HG02610 (cell line): ENCODE data around the gene TRA2B.
"Not testable (repeated sequence)": the region's sequence is repeated elsewhere in the genome, so short reads cannot be mapped to it uniquely, and the experiment has no call there.

ENCODE experiments used
- ATAC-seq: cut with Tn5 transposase; IDR thresholded peaks from one replicate; pipeline ENCODE4 v1.9.1; 2021; ENCODE audit warnings: mild to moderate bottlenecking, moderate library complexity; ENCODE audit not compliant: unreplicated experiment

Gene TRA2B

GRCh38 chr3:185929192-185930151, 8.3 kb downstream of the TRA2B start:
- ATAC-seq: no peak

GRCh38 chr3:185928496-185928895, 9.3 kb downstream of the TRA2B start:
- ATAC-seq: peak; percentile 51

GRCh38 chr3:185927501-185928200, 10.2 kb downstream of the TRA2B start:
- ATAC-seq: no peak

- ATAC-seq: no peak
Observed at GRCh38 chr3:185926445-185926844, 11.4 kb downstream of the TRA2B start.

GRCh38 chr3:185925353-185925752, 12.5 kb downstream of the TRA2B start:
- ATAC-seq: no peak

DNA sequence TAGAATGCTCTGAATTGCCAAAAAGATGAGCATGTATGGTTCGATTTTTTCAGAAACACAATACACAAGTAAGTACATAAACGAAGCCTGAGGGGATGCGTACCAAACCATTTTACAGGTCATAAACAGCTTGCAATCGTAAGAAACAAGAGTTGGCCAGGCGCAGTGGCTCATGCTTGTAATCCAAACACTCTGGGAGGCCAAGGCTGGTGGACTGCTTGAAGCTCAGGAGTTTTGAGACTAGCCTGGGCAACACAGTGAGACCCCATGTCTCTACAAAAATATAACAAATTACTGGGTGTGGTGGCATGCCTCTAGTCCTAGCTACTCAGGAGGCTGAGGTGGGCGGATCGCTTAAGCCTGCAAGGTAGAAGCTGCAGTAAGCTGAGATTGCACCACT, 13.4 kb downstream of the TRA2B start:
- ATAC-seq: no peak

GRCh38 chr3:185920184-185920583, 17.6 kb downstream of the TRA2B start:
- ATAC-seq: no peak

GRCh38 chr3:185916042-185916833, 21.6 kb downstream of the TRA2B start:
- ATAC-seq: no peak

DNA sequence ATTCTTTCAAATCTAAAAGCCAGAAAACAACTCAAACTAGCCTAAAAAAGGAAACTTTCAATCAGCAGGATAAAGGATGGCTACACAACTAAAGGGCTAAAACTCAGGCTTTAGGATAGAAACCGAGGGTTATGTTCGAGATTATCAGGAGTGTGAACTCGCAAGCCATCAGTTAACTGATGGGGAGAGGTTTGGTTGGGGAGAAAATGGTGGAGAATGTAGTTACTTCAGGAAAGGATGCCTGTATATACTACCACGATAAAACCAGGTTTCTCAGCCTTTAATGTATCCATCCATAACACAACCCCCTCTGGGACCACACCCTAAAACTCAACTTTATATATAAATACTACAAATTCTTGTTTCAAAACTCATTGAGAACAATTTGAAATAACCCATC, 22.2 kb downstream of the TRA2B start:
- no peak for ATAC-seq

- no peak for ATAC-seq
Observed at GRCh38 chr3:185914911-185915629, 22.7 kb downstream of the TRA2B start.

DNA sequence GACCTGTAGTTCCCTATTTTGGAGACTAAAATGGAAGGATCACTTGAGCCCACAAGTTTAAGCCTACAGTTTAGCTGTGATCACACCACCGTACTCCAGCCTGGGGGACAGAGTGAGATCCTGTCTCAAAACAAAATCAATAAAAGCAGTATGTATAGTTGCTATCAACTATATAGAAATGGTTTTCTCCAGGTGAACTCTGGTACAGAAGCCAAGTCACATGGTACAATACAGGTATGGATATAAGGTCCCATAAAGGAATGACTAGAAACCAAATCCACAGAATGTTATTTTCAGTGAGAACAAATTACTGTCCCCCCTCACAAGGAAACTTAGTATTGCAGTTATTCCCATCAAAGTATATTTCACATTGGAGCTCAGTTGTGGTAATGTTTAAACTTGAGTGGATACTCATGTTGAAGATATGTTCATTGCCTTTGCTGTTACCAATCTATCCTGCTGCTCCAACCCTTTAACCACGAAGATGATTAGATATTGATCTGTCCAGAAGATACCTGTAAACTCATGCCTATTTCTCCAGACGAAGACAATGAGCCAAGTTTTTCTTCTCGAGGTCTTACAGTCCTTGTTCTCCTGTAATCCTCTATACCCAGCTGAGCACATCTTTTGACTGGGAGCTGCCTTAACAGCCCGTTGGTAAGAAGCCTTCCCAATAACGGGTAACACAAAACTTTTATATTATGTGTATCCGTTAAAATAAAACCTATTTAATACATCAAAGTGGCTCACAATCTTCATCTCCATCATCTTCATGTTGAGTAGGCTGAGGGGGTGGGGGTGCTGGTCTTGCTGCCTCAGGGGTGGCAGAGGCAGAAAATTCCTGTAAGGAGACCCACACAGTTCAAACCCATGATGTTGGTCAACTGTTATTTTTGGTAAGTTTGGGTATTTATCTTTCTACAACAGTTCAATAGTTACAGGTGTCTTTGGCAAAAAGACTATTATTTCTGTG, 24.6 kb downstream of the TRA2B start:
- ATAC-seq: no peak

GRCh38 chr3:185912512-185912911, 25.3 kb downstream of the TRA2B start:
- ATAC-seq: no peak

GRCh38 chr3:185911076-185911448, 26.8 kb downstream of the TRA2B start:
- not testable (repeated sequence) for ATAC-seq

GRCh38 chr3:185910322-185911075, 27.3 kb downstream of the TRA2B start:
- not testable (repeated sequence) for ATAC-seq

DNA sequence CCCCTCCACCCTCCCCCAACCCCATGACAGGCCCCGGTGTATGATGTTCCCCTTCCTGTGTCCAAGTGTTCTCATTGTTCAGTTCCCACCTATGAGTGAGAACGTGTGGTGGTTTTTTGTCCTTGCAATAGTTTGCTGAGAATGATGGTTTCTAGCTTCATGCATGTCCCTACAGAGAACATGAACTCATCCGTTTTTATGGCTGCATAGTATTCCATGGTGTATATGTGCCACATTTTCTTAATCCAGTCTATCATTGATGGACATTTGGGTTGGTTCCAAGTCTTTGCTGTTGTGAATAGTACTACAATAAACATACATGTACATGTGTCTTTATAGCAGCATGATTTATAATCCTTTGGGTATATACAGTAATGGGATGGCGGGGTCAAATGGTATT, 27.9 kb downstream of the TRA2B start:
- not testable (repeated sequence) for ATAC-seq

GRCh38 chr3:185900228-185900627, 37.6 kb downstream of the TRA2B start:
- ATAC-seq: no peak

DNA sequence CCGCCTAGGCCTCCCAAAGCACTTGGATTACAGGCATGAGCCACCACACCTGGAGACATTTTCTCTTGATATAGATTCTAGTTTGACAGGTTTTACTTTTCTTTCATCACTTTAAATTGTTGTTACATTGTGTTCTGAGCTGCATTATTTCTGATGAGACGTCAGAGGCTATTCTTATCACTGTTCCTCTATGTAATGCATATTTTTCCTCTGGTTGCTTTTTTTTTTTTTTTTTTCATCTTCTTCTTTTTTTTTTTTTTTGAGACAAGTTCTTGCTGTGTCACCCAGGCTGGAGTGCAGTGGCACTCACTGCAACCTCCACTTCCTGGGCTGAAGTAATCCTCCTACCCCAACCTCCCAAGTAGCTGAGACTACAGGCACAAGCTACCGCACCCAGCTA, 41.2 kb downstream of the TRA2B start:
- ATAC-seq: no peak

- no peak for ATAC-seq
Observed at GRCh38 chr3:185887066-185887465, 50.7 kb downstream of the TRA2B start.

GRCh38 chr3:185884641-185885040, 53.2 kb downstream of the TRA2B start:
- no peak for ATAC-seq
